ENCODE data around the gene FHIT. TPM values are rescaled to one million over a fixed set of nuclear protein-coding genes. Genes with fewer than 3 reads are reported as not detected.

FHIT gene
- total RNA-seq, 1 experiment from 2014 or later, result 9.8 TPM

- intact Hi-C loops (cut with micrococcal nuclease; ENCODE audit: unreplicated experiment), result no loop called here
- Histone ChIP-seq H3K27me3 (ENCODE audit: insufficient read depth, low read depth) (no peaks in the 10 kb centered on the region), H4K20me1 (ENCODE audit: insufficient read depth) (no peaks in the 10 kb centered on the region), H3K9me3 (ENCODE audit: insufficient read depth, low read depth) (no peaks in the 10 kb centered on the region), H3K27ac (no peak overlapping the region), H3K4me1 (replicated peaks; ENCODE audit: insufficient read depth) (no peaks in the 10 kb centered on the region), H3K4me2 (no peak overlapping the region), H3K79me2 (ENCODE audit: low read depth) (no peaks in the 10 kb centered on the region), H3K36me3 (ENCODE audit: low read depth) (no peaks in the 10 kb centered on the region), H2AFZ (no peak overlapping the region), H3K9me2 (ENCODE audit: insufficient read depth) (no peaks in the 10 kb centered on the region), H3K4me3 (no peak overlapping the region), H3F3A (ENCODE audit: insufficient read depth, low read depth) (no peaks in the 10 kb centered on the region)
- ChIA-PET CTCF (no interaction called here), POLR2A (ENCODE audit: unreplicated experiment) (no interaction called here)
- DNase-seq, result no peak
- BruUV-seq (replicated peaks), result no TSS peak
- TF ChIP-seq CTCF (conservative IDR thresholded peaks at IDR 0.05), result no peak
- no peak for TF ChIP-seq EZH2 (IDR thresholded peaks at IDR 0.05; ENCODE audit: low read depth)
Measured at GRCh38 chr3:59751606-59752005, 1499.6 kb downstream of the FHIT start.

DNA sequence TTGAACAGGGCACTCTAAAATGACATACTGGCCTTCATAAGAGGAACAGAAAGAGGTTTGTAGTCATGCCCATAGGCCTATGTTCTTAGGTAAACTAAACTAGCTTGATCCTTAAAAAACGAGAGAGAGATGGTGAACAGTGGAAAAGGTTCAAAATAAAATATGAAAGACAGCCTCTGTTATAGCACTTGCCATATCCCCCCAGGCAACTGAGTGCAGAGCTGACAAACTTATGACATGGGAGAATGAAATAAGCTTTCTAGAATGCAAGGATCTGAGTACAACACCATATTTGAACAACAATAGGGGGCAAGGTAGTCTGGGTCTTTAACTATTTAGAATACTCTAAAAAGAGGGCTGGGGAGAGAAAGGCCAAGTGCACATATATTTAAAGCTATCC lies 1500.9 kb downstream of the FHIT start:
- Histone ChIP-seq H3K4me2 (no peak overlapping the region), H3K4me3 (no peak overlapping the region), H3K9me3 (ENCODE audit: insufficient read depth, low read depth) (no peaks in the 10 kb centered on the region), H3K27ac (no peak overlapping the region), H3K27me3 (ENCODE audit: insufficient read depth, low read depth) (no peaks in the 10 kb centered on the region), H3F3A (ENCODE audit: insufficient read depth, low read depth) (no peaks in the 10 kb centered on the region), H3K79me2 (ENCODE audit: low read depth) (no peaks in the 10 kb centered on the region), H3K36me3 (ENCODE audit: low read depth) (no peaks in the 10 kb centered on the region), H4K20me1 (ENCODE audit: insufficient read depth) (no peaks in the 10 kb centered on the region), H2AFZ (no peak overlapping the region), H3K4me1 (replicated peaks; ENCODE audit: insufficient read depth) (no peaks in the 10 kb centered on the region), H3K9me2 (ENCODE audit: insufficient read depth) (no peaks in the 10 kb centered on the region)
- CTCF ChIA-PET, result no interaction called here
- TF ChIP-seq EZH2 (IDR thresholded peaks at IDR 0.05; ENCODE audit: low read depth), result no peak
- no peak for TF ChIP-seq CTCF (conservative IDR thresholded peaks at IDR 0.05)
- no TSS peak for BruUV-seq (replicated peaks)
- intact Hi-C loops (cut with micrococcal nuclease; ENCODE audit: unreplicated experiment), result no loop called here
- POLR2A ChIA-PET (ENCODE audit: unreplicated experiment), result no interaction called here
- no peak for DNase-seq

GRCh38 chr3:59749291-59749690 lies 1502.0 kb downstream of the FHIT start:
- Histone ChIP-seq H3K79me2 (ENCODE audit: low read depth) (no peaks in the 10 kb centered on the region), H2AFZ (no peak overlapping the region), H3K9me3 (ENCODE audit: insufficient read depth, low read depth) (no peaks in the 10 kb centered on the region), H3K9me2 (ENCODE audit: insufficient read depth) (no peaks in the 10 kb centered on the region), H3K4me2 (no peak overlapping the region), H3K4me1 (replicated peaks; ENCODE audit: insufficient read depth) (no peaks in the 10 kb centered on the region), H4K20me1 (ENCODE audit: insufficient read depth) (no peaks in the 10 kb centered on the region), H3K27ac (no peak overlapping the region), H3K4me3 (no peak overlapping the region), H3K27me3 (ENCODE audit: insufficient read depth, low read depth) (no peaks in the 10 kb centered on the region), H3K36me3 (ENCODE audit: low read depth) (no peaks in the 10 kb centered on the region), H3F3A (ENCODE audit: insufficient read depth, low read depth) (no peaks in the 10 kb centered on the region)
- ChIA-PET POLR2A (ENCODE audit: unreplicated experiment) (no interaction called here), CTCF (no interaction called here)
- intact Hi-C loops (cut with micrococcal nuclease; ENCODE audit: unreplicated experiment), result no loop called here
- no peak for TF ChIP-seq EZH2 (IDR thresholded peaks at IDR 0.05; ENCODE audit: low read depth)
- no peak for TF ChIP-seq CTCF (conservative IDR thresholded peaks at IDR 0.05)
- BruUV-seq (replicated peaks), result no TSS peak
- no peak for DNase-seq

Data from PC-9 (cell line).